Measurements from ENCODE around the gene KCNA10.

Gene KCNA10

GRCh38 chr1:110551278-110551809, 32.4 kb upstream of the KCNA10 start:
- TF ChIP-seq SPI1 (IDR thresholded peaks at IDR 0.05; ENCODE audit: borderline replicate concordance, low read depth) = no peak
- no peak for TF ChIP-seq GABPA (IDR thresholded peaks at IDR 0.05; ENCODE audit: low read depth)
- no peak for TF ChIP-seq REST (IDR thresholded peaks at IDR 0.05; ENCODE audit: insufficient replicate concordance, low read depth)
- no peak for TF ChIP-seq POLR2AphosphoS5 (IDR thresholded peaks at IDR 0.05; ENCODE audit: low read depth)
- no peak for TF ChIP-seq CTCF (IDR thresholded peaks at IDR 0.05; ENCODE audit: insufficient read depth, low read length)
- H3K27me3 ChIP-seq (ENCODE audit: insufficient read depth, poor library complexity, severe bottlenecking) = peaks cover 19% of the 10 kb centered on the region
- no peak overlapping the region for H3K4me3 ChIP-seq (replicated peaks; ENCODE audit: insufficient read depth, low read length)
- H3K27ac ChIP-seq (replicated peaks) = no peak overlapping the region
- no peak for DNase-seq (ENCODE audit: low read depth in 1 of 2, low spot score in 1 of 2)

- TF ChIP-seq SPI1 (IDR thresholded peaks at IDR 0.05; ENCODE audit: borderline replicate concordance, low read depth) = no peak
- no peak for TF ChIP-seq POLR2AphosphoS5 (IDR thresholded peaks at IDR 0.05; ENCODE audit: low read depth)
- TF ChIP-seq GABPA (IDR thresholded peaks at IDR 0.05; ENCODE audit: low read depth) = no peak
- TF ChIP-seq REST (IDR thresholded peaks at IDR 0.05; ENCODE audit: insufficient replicate concordance, low read depth) = no peak
- TF ChIP-seq CTCF (IDR thresholded peaks at IDR 0.05; ENCODE audit: insufficient read depth, low read length) = no peak
- Histone ChIP-seq H3K27me3 (ENCODE audit: insufficient read depth, poor library complexity, severe bottlenecking) (peaks cover 9% of the 10 kb centered on the region), H3K27ac (replicated peaks) (no peak overlapping the region), H3K4me3 (replicated peaks; ENCODE audit: insufficient read depth, low read length) (no peak overlapping the region)
- no peak for DNase-seq (ENCODE audit: low read depth in 1 of 2, low spot score in 1 of 2)
These were observed 30.9 kb upstream of the KCNA10 start for GRCh38 chr1:110549831-110550230.

- Histone ChIP-seq H3K27me3 (ENCODE audit: insufficient read depth, poor library complexity, severe bottlenecking) (no peaks in the 10 kb centered on the region), H3K27ac (replicated peaks) (no peak overlapping the region), H3K4me3 (replicated peaks; ENCODE audit: insufficient read depth, low read length) (no peak overlapping the region)
- TF ChIP-seq CTCF (IDR thresholded peaks at IDR 0.05; ENCODE audit: insufficient read depth, low read length) (peak; percentile 21), GABPA (IDR thresholded peaks at IDR 0.05; ENCODE audit: low read depth) (no peak), SPI1 (IDR thresholded peaks at IDR 0.05; ENCODE audit: borderline replicate concordance, low read depth) (no peak), REST (IDR thresholded peaks at IDR 0.05; ENCODE audit: insufficient replicate concordance, low read depth) (no peak), POLR2AphosphoS5 (IDR thresholded peaks at IDR 0.05; ENCODE audit: low read depth) (no peak)
- DNase-seq (ENCODE audit: low read depth in 1 of 2, low spot score in 1 of 2) = peak in 1 of 2 experiments; percentile 18
These were observed 29.4 kb upstream of the KCNA10 start for GRCh38 chr1:110548381-110548780.

Data from HL-60 (cell line).